Measurements from ENCODE around the gene ABHD16B.
"Not testable (repeated sequence)": the region's sequence is repeated elsewhere in the genome, so short reads cannot be mapped to it uniquely, and the experiment has no call there.

ABHD16B gene

GRCh38 chr20:63835021-63835858, 26.1 kb upstream of the ABHD16B start:
- DNase-seq (ENCODE audit: low spot score) = peak; percentile 99

- no peak for DNase-seq (ENCODE audit: low spot score)
Measured at GRCh38 chr20:63836458-63837344, 24.6 kb upstream of the ABHD16B start.

- no peak for DNase-seq (ENCODE audit: low spot score)
Measured at GRCh38 chr20:63837479-63837878, 23.8 kb upstream of the ABHD16B start.

GRCh38 chr20:63839620-63840019, 21.7 kb upstream of the ABHD16B start:
- DNase-seq (ENCODE audit: low spot score) = no peak

GRCh38 chr20:63840405-63840828, 20.9 kb upstream of the ABHD16B start:
- no peak for DNase-seq (ENCODE audit: low spot score)

GRCh38 chr20:63842258-63842657, 19.0 kb upstream of the ABHD16B start:
- no peak for DNase-seq (ENCODE audit: low spot score)

- DNase-seq (ENCODE audit: low spot score) = no peak
Measured at GRCh38 chr20:63843222-63843621, 18.1 kb upstream of the ABHD16B start.

- no peak for DNase-seq (ENCODE audit: low spot score)
Measured at GRCh38 chr20:63843778-63844177, 17.5 kb upstream of the ABHD16B start.

- DNase-seq (ENCODE audit: low spot score) = no peak
Measured at GRCh38 chr20:63844511-63844991, 16.7 kb upstream of the ABHD16B start.

GRCh38 chr20:63846128-63846771, 15.0 kb upstream of the ABHD16B start:
- DNase-seq (ENCODE audit: low spot score) = peak; percentile 77

GRCh38 chr20:63846888-63847236, 14.4 kb upstream of the ABHD16B start:
- DNase-seq (ENCODE audit: low spot score) = no peak

GRCh38 chr20:63847237-63848002, 13.9 kb upstream of the ABHD16B start:
- peak; percentile 71 for DNase-seq (ENCODE audit: low spot score)

GRCh38 chr20:63848003-63848911, 13.0 kb upstream of the ABHD16B start:
- no peak for DNase-seq (ENCODE audit: low spot score)

- no peak for DNase-seq (ENCODE audit: low spot score)
Measured at GRCh38 chr20:63850689-63851547, 10.4 kb upstream of the ABHD16B start.

GRCh38 chr20:63851548-63851943, 9.8 kb upstream of the ABHD16B start:
- DNase-seq (ENCODE audit: low spot score) = not testable (repeated sequence)

GRCh38 chr20:63853733-63854068, 7.6 kb upstream of the ABHD16B start:
- DNase-seq (ENCODE audit: low spot score) = not testable (repeated sequence)

GRCh38 chr20:63854069-63854765, 7.1 kb upstream of the ABHD16B start:
- DNase-seq (ENCODE audit: low spot score) = peak; percentile 97

GRCh38 chr20:63854766-63855362, 6.4 kb upstream of the ABHD16B start:
- no peak for DNase-seq (ENCODE audit: low spot score)

Measured in SW480 (cell line).